ENCODE results near the gene STK11IP.

Gene STK11IP

GRCh38 chr2:219571311-219572236 is 26.1 kb upstream of the STK11IP start, which contains the start of gene OBSL1 (continued):
- no peak for TF ChIP-seq ZBTB49 (tag by site-specific recombination; IDR thresholded peaks at IDR 0.05; ENCODE audit: low read depth)
- TF ChIP-seq ZSCAN18 (tag by site-specific recombination; IDR thresholded peaks at IDR 0.05) = peak; percentile 91; the same call in 1 of the 2 replicates
- no peak for TF ChIP-seq ZNF513 (tag by site-specific recombination; IDR thresholded peaks at IDR 0.05)
- no peak for TF ChIP-seq ZNF121 (tag by site-specific recombination; IDR thresholded peaks at IDR 0.05)
- peak; percentile 81; the same call in 1 of the 2 replicates for TF ChIP-seq ZSCAN23 (tag by site-specific recombination; IDR thresholded peaks at IDR 0.05)
- peak; percentile 43 for TF ChIP-seq ZBTB26 (tag by site-specific recombination; optimal IDR thresholded peaks at IDR 0.05)
- 0 out of 2 replicates have a peak, but pooled peaks have one; percentile 65 for TF ChIP-seq ZNF416 (tag by site-specific recombination; IDR thresholded peaks at IDR 0.05)
- TF ChIP-seq TSHZ1 (tag by site-specific recombination; IDR thresholded peaks at IDR 0.05; ENCODE audit: borderline replicate concordance) = peak; percentile 65; the same call in 1 of the 2 replicates
- TF ChIP-seq, protein P1, sequence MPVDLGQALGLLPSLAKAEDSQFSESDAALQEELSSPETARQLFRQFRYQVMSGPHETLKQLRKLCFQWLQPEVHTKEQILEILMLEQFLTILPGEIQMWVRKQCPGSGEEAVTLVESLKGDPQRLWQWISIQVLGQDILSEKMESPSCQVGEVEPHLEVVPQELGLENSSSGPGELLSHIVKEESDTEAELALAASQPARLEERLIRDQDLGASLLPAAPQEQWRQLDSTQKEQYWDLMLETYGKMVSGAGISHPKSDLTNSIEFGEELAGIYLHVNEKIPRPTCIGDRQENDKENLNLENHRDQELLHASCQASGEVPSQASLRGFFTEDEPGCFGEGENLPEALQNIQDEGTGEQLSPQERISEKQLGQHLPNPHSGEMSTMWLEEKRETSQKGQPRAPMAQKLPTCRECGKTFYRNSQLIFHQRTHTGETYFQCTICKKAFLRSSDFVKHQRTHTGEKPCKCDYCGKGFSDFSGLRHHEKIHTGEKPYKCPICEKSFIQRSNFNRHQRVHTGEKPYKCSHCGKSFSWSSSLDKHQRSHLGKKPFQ (tag by site-specific recombination; IDR thresholded peaks at IDR 0.05) = peak; percentile 82
- TF ChIP-seq AEBP2 (tag by site-specific recombination; IDR thresholded peaks at IDR 0.05; ENCODE audit: borderline replicate concordance) = no peak
- no peak for TF ChIP-seq ZNF626 (tag by site-specific recombination; IDR thresholded peaks at IDR 0.05)
- TF ChIP-seq ZNF423 (tag by site-specific recombination; IDR thresholded peaks at IDR 0.05) = no peak
- TF ChIP-seq GLI4 (tag by site-specific recombination; IDR thresholded peaks at IDR 0.05) = peak; percentile 90; the same call in 1 of the 2 replicates
- no peak for TF ChIP-seq ZSCAN30 (tag by site-specific recombination; IDR thresholded peaks at IDR 0.05)
- no peak for TF ChIP-seq ZNF544 (tag by site-specific recombination; IDR thresholded peaks at IDR 0.05)
- TF ChIP-seq, protein P2, sequence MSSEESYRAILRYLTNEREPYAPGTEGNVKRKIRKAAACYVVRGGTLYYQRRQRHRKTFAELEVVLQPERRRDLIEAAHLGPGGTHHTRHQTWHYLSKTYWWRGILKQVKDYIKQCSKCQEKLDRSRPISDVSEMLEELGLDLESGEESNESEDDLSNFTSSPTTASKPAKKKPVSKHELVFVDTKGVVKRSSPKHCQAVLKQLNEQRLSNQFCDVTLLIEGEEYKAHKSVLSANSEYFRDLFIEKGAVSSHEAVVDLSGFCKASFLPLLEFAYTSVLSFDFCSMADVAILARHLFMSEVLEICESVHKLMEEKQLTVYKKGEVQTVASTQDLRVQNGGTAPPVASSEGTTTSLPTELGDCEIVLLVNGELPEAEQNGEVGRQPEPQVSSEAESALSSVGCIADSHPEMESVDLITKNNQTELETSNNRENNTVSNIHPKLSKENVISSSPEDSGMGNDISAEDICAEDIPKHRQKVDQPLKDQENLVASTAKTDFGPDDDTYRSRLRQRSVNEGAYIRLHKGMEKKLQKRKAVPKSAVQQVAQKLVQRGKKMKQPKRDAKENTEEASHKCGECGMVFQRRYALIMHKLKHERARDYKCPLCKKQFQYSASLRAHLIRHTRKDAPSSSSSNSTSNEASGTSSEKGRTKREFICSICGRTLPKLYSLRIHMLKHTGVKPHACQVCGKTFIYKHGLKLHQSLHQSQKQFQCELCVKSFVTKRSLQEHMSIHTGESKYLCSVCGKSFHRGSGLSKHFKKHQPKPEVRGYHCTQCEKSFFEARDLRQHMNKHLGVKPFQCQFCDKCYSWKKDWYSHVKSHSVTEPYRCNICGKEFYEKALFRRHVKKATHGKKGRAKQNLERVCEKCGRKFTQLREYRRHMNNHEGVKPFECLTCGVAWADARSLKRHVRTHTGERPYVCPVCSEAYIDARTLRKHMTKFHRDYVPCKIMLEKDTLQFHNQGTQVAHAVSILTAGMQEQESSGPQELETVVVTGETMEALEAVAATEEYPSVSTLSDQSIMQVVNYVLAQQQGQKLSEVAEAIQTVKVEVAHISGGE (tag by site-specific recombination; conservative IDR thresholded peaks at IDR 0.05; ENCODE audit: low read depth) = peak; percentile 59

All from HEK293 (cell line).